Upper lobe of right lung (tissue), 1 donor: ENCODE data around the gene NPPB. TPM values are rescaled to one million over a fixed set of nuclear protein-coding genes. Genes with fewer than 3 reads are reported as not detected.
A peak's percentile ranks its signal among the peaks of the same experiment; 100 is the strongest.

Source experiments
- ATAC-seq: fragments of 200-7000 bp; cut with Tn5 transposase; one replicate; pipeline ENCODE4 v1.9.1; 2020; ENCODE audit warnings: mild to moderate bottlenecking, moderate library complexity
- DNase-seq: peaks from one replicate; pipeline ENCODE4 v3.0.0-alpha.2; 2020
- H3K27ac ChIP-seq: fragments of 200-600 bp; one replicate; pipeline ENCODE4 v1.8.0; 2022
- H3K27me3 ChIP-seq: fragments of 200-600 bp; one replicate; pipeline ENCODE4 v1.8.0; 2022; ENCODE audit warnings: mild to moderate bottlenecking
- H3K36me3 ChIP-seq: fragments of 200-600 bp; one replicate; pipeline ENCODE4 v1.8.0; 2022
- H3K4me1 ChIP-seq: fragments of 200-600 bp; one replicate; pipeline ENCODE4 v1.8.0; 2022
- H3K4me3 ChIP-seq: fragments of 200-600 bp; one replicate; pipeline ENCODE4 v1.8.0; 2022; ENCODE audit warnings: mild to moderate bottlenecking
- H3K9me3 ChIP-seq: fragments of 200-600 bp; one replicate; pipeline ENCODE4 v1.8.0; 2022
- CTCF ChIP-seq: fragments of 200-600 bp; IDR thresholded peaks from one replicate; pipeline ENCODE4 v1.8.0; 2022; ENCODE audit warnings: antibody characterized with exemption
- intact Hi-C: fragments of 100-400 bp; cut with DNase I; formaldehyde crosslinking; loops from one replicate; pipeline ENCODE4 v1.11.0; 2022
- total RNA-seq: library from RNA; stranded (reverse); fragmentation: NEBNext Ultra II Directional; extraction: Animal tissue kit (Norgen Biotek cat#: 25700); gene quantifications from one replicate; pipeline ENCODE4 v1.2.1, GENCODE V29; 2021
- donor health status: DM: no; HTN: yes; CAD: no; lungs with severe emphysema.

The NPPB gene
- total RNA-seq, 1 donor from 2014 or later, result 0.81 TPM

- no peak overlapping the region for H3K27ac ChIP-seq
- H3K27me3 ChIP-seq, result no peaks in the 10 kb centered on the region
- intact Hi-C loops, result no loop called here
- no peaks in the 10 kb centered on the region for H3K36me3 ChIP-seq
- ATAC-seq (no peak), DNase-seq (no peak)
- no peak for TF ChIP-seq CTCF
- no peaks in the 10 kb centered on the region for H3K9me3 ChIP-seq
- H3K4me1 ChIP-seq, result peaks cover 4% of the 10 kb centered on the region
- H3K4me3 ChIP-seq, result no peak overlapping the region
Measured at GRCh38 chr1:11885916-11886315, 27.2 kb upstream of the NPPB start.

- Histone ChIP-seq H3K4me3 (no peak overlapping the region), H3K9me3 (no peaks in the 10 kb centered on the region), H3K27ac (no peak overlapping the region), H3K36me3 (no peaks in the 10 kb centered on the region), H3K27me3 (no peaks in the 10 kb centered on the region), H3K4me1 (peaks cover 4% of the 10 kb centered on the region)
- intact Hi-C loops, result no loop called here
- peak; percentile 80 for DNase-seq
- ATAC-seq, result peak; percentile 84
- no peak for TF ChIP-seq CTCF
Measured at GRCh38 chr1:11882814-11883538, 24.2 kb upstream of the NPPB start.

- Histone ChIP-seq H3K36me3 (no peaks in the 10 kb centered on the region), H3K4me1 (peaks cover 4% of the 10 kb centered on the region), H3K27me3 (no peaks in the 10 kb centered on the region), H3K27ac (no peak overlapping the region), H3K9me3 (no peaks in the 10 kb centered on the region), H3K4me3 (no peak overlapping the region)
- DNase-seq, result no peak
- TF ChIP-seq CTCF, result no peak
- no peak for ATAC-seq
- intact Hi-C loops, result no loop called here
Measured at GRCh38 chr1:11881749-11882441, 23.1 kb upstream of the NPPB start.

- Histone ChIP-seq H3K27ac (no peak overlapping the region), H3K4me3 (no peak overlapping the region)
- ATAC-seq, result peak; percentile 6
Measured at GRCh38 chr1:11880911-11881748, 22.4 kb upstream of the NPPB start.

More at GRCh38 chr1:11880911-11881748, 22.4 kb upstream of the NPPB start:
- no peak for DNase-seq
- intact Hi-C loops, result no loop called here
- no peak for TF ChIP-seq CTCF
- H3K9me3 ChIP-seq, result no peaks in the 10 kb centered on the region
- H3K36me3 ChIP-seq, result no peaks in the 10 kb centered on the region
- peaks cover 8% of the 10 kb centered on the region for H3K4me1 ChIP-seq
- no peaks in the 10 kb centered on the region for H3K27me3 ChIP-seq
